Fibroblast of lung (primary cell): ENCODE measurements around the gene FAM227A. TPM values are rescaled to one million over a fixed set of nuclear protein-coding genes. Genes with fewer than 3 reads are reported as not detected.
A peak's percentile ranks its signal among the peaks of the same experiment; 100 is the strongest.

Source experiments
- DNase-seq, 2 donors: peaks; one replicate each; pipeline versions ENCODE4 v3.0.0 to v3.0.0-alpha.2; 2010; ENCODE audit warnings: low read depth in 2 of 2
- H2AFZ ChIP-seq: 2 replicates; pipeline ENCODE4 v1.5.1; 2012; ENCODE audit warnings: low read length, control low read depth, inconsistent platforms
- H3K27ac ChIP-seq: 2 replicates; pipeline ENCODE4 v1.5.1; 2011; ENCODE audit warnings: low read length, control low read depth; ENCODE audit not compliant: insufficient read depth
- H3K27me3 ChIP-seq: 2 replicates; pipeline ENCODE4 v1.5.1; 2011; ENCODE audit warnings: mild to moderate bottlenecking, low read length; ENCODE audit not compliant: control insufficient read depth, insufficient read depth
- H3K36me3 ChIP-seq: 2 replicates; pipeline ENCODE4 v1.5.1; 2011; ENCODE audit warnings: low read length; ENCODE audit not compliant: control insufficient read depth, insufficient read depth
- H3K4me1 ChIP-seq: 2 replicates; pipeline ENCODE4 v1.5.1; 2011; ENCODE audit warnings: low read length; ENCODE audit not compliant: control insufficient read depth, insufficient read depth; ENCODE audit errors: extremely low read depth
- H3K4me2 ChIP-seq: 2 replicates; pipeline ENCODE4 v1.5.1; 2011; ENCODE audit warnings: low read length, control low read depth; ENCODE audit not compliant: insufficient read depth; ENCODE audit errors: extremely low read depth
- H3K4me3 ChIP-seq, 4 experiments: fragments of 200-600 bp in 1 of 4; sonication (generic) in 1 of 4; replicated peaks in 1 of 4; 2 replicates each; pipeline ENCODE4 v1.5.1; 2011 to 2016; ENCODE audit warnings: low read length in 4 of 4, low read depth in 3 of 4, mild to moderate bottlenecking in 3 of 4, control low read depth in 2 of 4, inconsistent platforms in 1 of 4, mixed read lengths in 1 of 4; ENCODE audit not compliant: insufficient read depth in 1 of 4; ENCODE audit errors: control extremely low read depth in 1 of 4
- H3K79me2 ChIP-seq: 2 replicates; pipeline ENCODE4 v1.5.1; 2012; ENCODE audit warnings: mild to moderate bottlenecking, low read length, inconsistent platforms; ENCODE audit not compliant: control insufficient read depth, insufficient read depth
- H3K9ac ChIP-seq: 2 replicates; pipeline ENCODE4 v1.5.1; 2011; ENCODE audit warnings: mild to moderate bottlenecking, low read length, control low read depth; ENCODE audit not compliant: insufficient read depth
- H3K9me3 ChIP-seq: 2 replicates; pipeline ENCODE4 v1.5.1; 2012; ENCODE audit warnings: low read depth, low read length; ENCODE audit not compliant: control insufficient read depth, insufficient read depth
- H4K20me1 ChIP-seq: 2 replicates; pipeline ENCODE4 v1.5.1; 2011; ENCODE audit warnings: low read length; ENCODE audit not compliant: control insufficient read depth, insufficient read depth; ENCODE audit errors: extremely low read depth
- CTCF ChIP-seq, 2 donors: IDR thresholded peaks in 1 of 2; conservative IDR thresholded peaks in 1 of 2; 1 replicate in 1 of 2; 2 replicates in 1 of 2; pipeline ENCODE4 v1.5.1; 2011 to 2012; ENCODE audit warnings: low read length in 2 of 2, control low read depth in 1 of 2, inconsistent platforms in 1 of 2, low read depth in 1 of 2, mild to moderate bottlenecking in 1 of 2
- EZH2 ChIP-seq: IDR thresholded peaks from 2 replicates; pipeline ENCODE4 v1.5.1; 2012; ENCODE audit warnings: low read length, control low read depth, mild to moderate bottlenecking; ENCODE audit errors: missing control alignments
- polyA plus RNA-seq, 2 donors: library from polyadenylated mRNA; depleted of rRNA in 1 of 2; stranded (reverse) in 1 of 2; unstranded in 1 of 2; fragments of >200 nt; gene quantifications; 2 replicates each; pipeline ENCODE4 v1.2.1, GENCODE V29; 2011 to 2012; ENCODE audit warnings: missing spikeins in 1 of 2
- total RNA-seq: library from RNA; depleted of rRNA; stranded (reverse); fragments of >200 nt; gene quantifications from 2 replicates; pipeline ENCODE4 v1.2.1, GENCODE V29; 2014

FAM227A gene
- total and polyA plus RNA-seq, 2 donors (not counting 1 experiment from before 2014, with no cell fraction given) = 0.66 to 0.69 TPM

GRCh38 chr22:38565441-38565840, 90.8 kb downstream of the FAM227A start:
- TF ChIP-seq CTCF (conservative IDR thresholded peaks at IDR 0.05 in 1 of 2, IDR thresholded peaks at IDR 0.05 in 1 of 2; ENCODE audit: low read depth in 1 of 2, low read length in 2 of 2) (no peak), EZH2 (no peak)
- Histone ChIP-seq H2AFZ (no peak overlapping the region), H3K36me3 (no peaks in the 10 kb centered on the region), H3K9ac (no peak overlapping the region), H3K9me3 (no peaks in the 10 kb centered on the region), H3K27me3 (no peaks in the 10 kb centered on the region), H3K4me2 (no peak overlapping the region), H3K4me1 (no peaks in the 10 kb centered on the region), H3K27ac (no peak overlapping the region), H3K79me2 (no peaks in the 10 kb centered on the region), H3K4me3 (no peak overlapping the region), H4K20me1 (no peaks in the 10 kb centered on the region)
- DNase-seq = no peak

- Histone ChIP-seq H3K4me3 (no peak overlapping the region), H3K9me3 (no peaks in the 10 kb centered on the region), H3K4me2 (no peak overlapping the region), H4K20me1 (no peaks in the 10 kb centered on the region), H3K36me3 (no peaks in the 10 kb centered on the region), H3K27ac (no peak overlapping the region), H3K4me1 (no peaks in the 10 kb centered on the region), H3K27me3 (no peaks in the 10 kb centered on the region), H2AFZ (no peak overlapping the region), H3K9ac (no peak overlapping the region), H3K79me2 (no peaks in the 10 kb centered on the region)
- no peak for TF ChIP-seq CTCF (conservative IDR thresholded peaks at IDR 0.05 in 1 of 2, IDR thresholded peaks at IDR 0.05 in 1 of 2; ENCODE audit: low read depth in 1 of 2, low read length in 2 of 2)
- TF ChIP-seq EZH2 = no peak
- no peak for DNase-seq
Measured at GRCh38 chr22:38564669-38565068, 91.5 kb downstream of the FAM227A start.

DNA sequence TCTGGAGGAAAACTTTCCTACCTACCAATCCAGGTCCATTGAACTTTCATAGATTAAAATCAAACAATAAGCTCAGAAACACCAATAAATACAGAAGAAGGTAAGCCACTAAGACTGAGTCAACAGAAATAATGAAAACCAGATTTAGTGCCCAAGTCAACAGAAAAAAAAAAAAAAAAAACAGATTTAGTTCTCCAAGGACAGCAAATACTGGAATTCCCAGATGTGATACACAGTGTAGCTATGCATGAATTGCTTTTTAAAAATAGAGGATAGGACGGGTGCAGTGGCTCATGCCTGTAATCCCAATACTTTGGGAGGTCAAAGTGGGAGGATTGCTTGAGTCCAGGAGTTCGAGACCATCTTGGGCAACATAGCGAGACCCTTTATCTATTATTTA, 101.9 kb downstream of the FAM227A start:
- no peak overlapping the region for H3K9ac ChIP-seq
- H4K20me1 ChIP-seq = no peaks in the 10 kb centered on the region
- H3K79me2 ChIP-seq = no peaks in the 10 kb centered on the region
- H2AFZ ChIP-seq = no peak overlapping the region
- H3K27ac ChIP-seq = no peak overlapping the region
- TF ChIP-seq CTCF (conservative IDR thresholded peaks at IDR 0.05 in 1 of 2, IDR thresholded peaks at IDR 0.05 in 1 of 2; ENCODE audit: low read depth in 1 of 2, low read length in 2 of 2) (no peak), EZH2 (no peak)
- no peaks in the 10 kb centered on the region for H3K27me3 ChIP-seq
- H3K9me3 ChIP-seq = no peaks in the 10 kb centered on the region
- no peaks in the 10 kb centered on the region for H3K4me1 ChIP-seq
- no peak overlapping the region for H3K4me2 ChIP-seq
- no peak overlapping the region for H3K4me3 ChIP-seq
- H3K36me3 ChIP-seq = no peaks in the 10 kb centered on the region
- DNase-seq = peak; percentile 6 to 49
